SU-DHL-6 (cell line): ENCODE data around the gene TRAK1.

Source experiments
- EZH2phosphoT487 ChIP-seq: fragments of 200-600 bp; sonication (generic), shearing (Covaris generic); conservative IDR thresholded peaks from 2 replicates; pipeline ENCODE4 v1.6.1; 2018; ENCODE audit warnings: mild to moderate bottlenecking, antibody characterized with exemption, low read length, moderate library complexity, mixed read lengths
- TF ChIP-seq, protein P1 (sequence below): fragments of 200-600 bp; sonication (generic); IDR thresholded peaks from one replicate; pipeline ENCODE4 v1.5.1; 2017; ENCODE audit warnings: antibody characterized with exemption, mild to moderate bottlenecking, low read length, moderate library complexity; ENCODE audit not compliant: insufficient read depth, poor library complexity, severe bottlenecking

DNA sequence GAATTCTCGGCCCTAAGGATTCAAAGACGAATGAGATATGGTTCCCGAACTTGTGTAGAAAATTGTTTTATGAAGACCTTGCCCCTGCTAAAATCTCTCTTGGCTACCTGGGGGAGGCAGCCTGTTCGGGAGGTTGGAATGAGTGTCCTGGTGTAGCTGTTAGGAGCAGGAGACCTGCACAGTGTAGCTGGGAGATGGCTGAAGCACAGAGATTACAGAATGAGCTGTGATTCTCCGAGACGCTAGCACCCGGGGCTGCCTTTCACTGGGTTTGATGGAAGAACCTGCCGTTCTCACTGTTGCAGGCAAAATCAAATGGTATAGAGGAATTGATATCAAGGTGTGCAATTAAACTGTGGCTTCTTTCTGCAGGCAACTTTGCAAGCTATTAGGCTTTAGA is 68.0 kb downstream of the TRAK1 start:
- TF ChIP-seq, protein P1, sequence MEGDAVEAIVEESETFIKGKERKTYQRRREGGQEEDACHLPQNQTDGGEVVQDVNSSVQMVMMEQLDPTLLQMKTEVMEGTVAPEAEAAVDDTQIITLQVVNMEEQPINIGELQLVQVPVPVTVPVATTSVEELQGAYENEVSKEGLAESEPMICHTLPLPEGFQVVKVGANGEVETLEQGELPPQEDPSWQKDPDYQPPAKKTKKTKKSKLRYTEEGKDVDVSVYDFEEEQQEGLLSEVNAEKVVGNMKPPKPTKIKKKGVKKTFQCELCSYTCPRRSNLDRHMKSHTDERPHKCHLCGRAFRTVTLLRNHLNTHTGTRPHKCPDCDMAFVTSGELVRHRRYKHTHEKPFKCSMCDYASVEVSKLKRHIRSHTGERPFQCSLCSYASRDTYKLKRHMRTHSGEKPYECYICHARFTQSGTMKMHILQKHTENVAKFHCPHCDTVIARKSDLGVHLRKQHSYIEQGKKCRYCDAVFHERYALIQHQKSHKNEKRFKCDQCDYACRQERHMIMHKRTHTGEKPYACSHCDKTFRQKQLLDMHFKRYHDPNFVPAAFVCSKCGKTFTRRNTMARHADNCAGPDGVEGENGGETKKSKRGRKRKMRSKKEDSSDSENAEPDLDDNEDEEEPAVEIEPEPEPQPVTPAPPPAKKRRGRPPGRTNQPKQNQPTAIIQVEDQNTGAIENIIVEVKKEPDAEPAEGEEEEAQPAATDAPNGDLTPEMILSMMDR: no peak
- TF ChIP-seq EZH2phosphoT487: no peak
